PC-3 (cell line): Measurements from ENCODE around the gene NACC1. TPM values are rescaled to one million over a fixed set of nuclear protein-coding genes. Genes with fewer than 3 reads are reported as not detected.

ENCODE experiments used
- ATAC-seq: fragments of 200-7000 bp; cut with Tn5 transposase; 2 replicates; pipeline ENCODE4 v1.9.1; 2020; ENCODE audit warnings: mild to moderate bottlenecking, moderate library complexity
- BruUV-seq: library from RNA; stranded (reverse); fragments of 400-500 nt; replicated peaks from 2 replicates; lab custom pipeline; 2021; lab: Mats Ljungman, UMichigan
- CTCF ChIA-PET: fragments of 300-600 bp; sonication (Branson Sonifier 250); formaldehyde crosslinking; loops from one replicate; lab custom pipeline; 2022; ENCODE audit warnings: antibody characterized with exemption; lab: Charles Lee
- POLR2A ChIA-PET: fragments of 300-600 bp; sonication (Branson Sonifier 250); formaldehyde crosslinking; loops from one replicate; lab custom pipeline; 2022; ENCODE audit warnings: antibody characterized with exemption; ENCODE audit not compliant: unreplicated experiment; lab: Charles Lee
- DNase-seq: peaks from one replicate; pipeline ENCODE4 v3.0.0-alpha.2; 2015
- H2AFZ ChIP-seq: fragments of 300-600 bp; sonication (generic); 2 replicates; pipeline ENCODE4 v1.6.0; 2016; ENCODE audit warnings: antibody characterized with exemption, low read length
- H3F3A ChIP-seq: fragments of 300-600 bp; sonication (generic); one replicate; pipeline ENCODE4 v1.6.0; 2017; ENCODE audit warnings: antibody characterized with exemption, low read length, control low read depth, mild to moderate bottlenecking; ENCODE audit not compliant: unreplicated experiment
- H3K27ac ChIP-seq: fragments of 300-600 bp; sonication (generic); 2 replicates; pipeline ENCODE4 v1.5.1; 2016; ENCODE audit warnings: mild to moderate bottlenecking, low read length
- H3K27me3 ChIP-seq: fragments of 300-600 bp; sonication (generic); 2 replicates; pipeline ENCODE4 v1.6.1; 2016; ENCODE audit warnings: low read length, mixed read lengths
- H3K36me3 ChIP-seq: fragments of 300-600 bp; sonication (generic); 2 replicates; pipeline ENCODE4 v1.6.1; 2016; ENCODE audit warnings: low read depth, mixed run types, low read length, mixed read lengths
- H3K4me1 ChIP-seq: fragments of 300-600 bp; sonication (generic); 2 replicates; pipeline ENCODE4 v1.5.1; 2016; ENCODE audit warnings: low read length; ENCODE audit not compliant: insufficient read depth
- H3K4me2 ChIP-seq: fragments of 300-600 bp; sonication (generic); 2 replicates; pipeline ENCODE4 v1.6.0; 2016; ENCODE audit warnings: low read length
- H3K4me3 ChIP-seq: fragments of 300-600 bp; sonication (generic); 2 replicates; pipeline ENCODE4 v1.5.1; 2016; ENCODE audit warnings: mild to moderate bottlenecking, low read length, mixed read lengths
- H3K79me2 ChIP-seq: fragments of 300-600 bp; sonication (generic); 2 replicates; pipeline ENCODE4 v1.6.1; 2017; ENCODE audit warnings: low read length, mixed read lengths
- H3K9ac ChIP-seq: fragments of 300-600 bp; sonication (generic); 2 replicates; pipeline ENCODE4 v1.6.0; 2016; ENCODE audit warnings: mild to moderate bottlenecking, low read length
- H3K9me2 ChIP-seq: fragments of 300-600 bp; sonication (generic); replicated peaks from 2 replicates; pipeline ENCODE4 v1.6.1; 2016; ENCODE audit warnings: mixed run types, low read length, mixed read lengths
- H3K9me3 ChIP-seq: fragments of 300-600 bp; sonication (generic); 2 replicates; pipeline ENCODE4 v1.6.1; 2016; ENCODE audit warnings: low read length, mixed read lengths
- H4K20me1 ChIP-seq: fragments of 300-600 bp; sonication (generic); 2 replicates; pipeline ENCODE4 v1.6.1; 2016; ENCODE audit warnings: low read length, mixed read lengths
- EZH2 ChIP-seq: fragments of 300-600 bp; sonication (generic); IDR thresholded peaks from one replicate; pipeline ENCODE4 v1.6.1; 2017; ENCODE audit warnings: antibody characterized with exemption, mild to moderate bottlenecking, low read length; ENCODE audit not compliant: unreplicated experiment
- EZH2phosphoT487 ChIP-seq: fragments of 300-600 bp; sonication (generic); IDR thresholded peaks from 2 replicates; pipeline ENCODE4 v1.6.1; 2018; ENCODE audit warnings: mild to moderate bottlenecking, antibody characterized with exemption, low read length, borderline replicate concordance
- intact Hi-C: fragments of 100-400 bp; cut with micrococcal nuclease; formaldehyde crosslinking; loops from 2 replicates; pipeline ENCODE4 v1.9.0; 2023
- total RNA-seq: library from RNA; depleted of rRNA; stranded (reverse); fragments of >200 nt; gene quantifications from 2 replicates; pipeline ENCODE4 v1.2.3, GENCODE V29; 2014
- TF ChIP-seq, protein P1 (sequence below): fragments of 300-600 bp; sonication (generic); conservative IDR thresholded peaks from 2 replicates; pipeline ENCODE4 v1.5.1; 2017; ENCODE audit warnings: antibody characterized with exemption, low read depth, mild to moderate bottlenecking, low read length

Gene NACC1
- total RNA-seq, 1 experiment from 2014 or later = 266 TPM

DNA sequence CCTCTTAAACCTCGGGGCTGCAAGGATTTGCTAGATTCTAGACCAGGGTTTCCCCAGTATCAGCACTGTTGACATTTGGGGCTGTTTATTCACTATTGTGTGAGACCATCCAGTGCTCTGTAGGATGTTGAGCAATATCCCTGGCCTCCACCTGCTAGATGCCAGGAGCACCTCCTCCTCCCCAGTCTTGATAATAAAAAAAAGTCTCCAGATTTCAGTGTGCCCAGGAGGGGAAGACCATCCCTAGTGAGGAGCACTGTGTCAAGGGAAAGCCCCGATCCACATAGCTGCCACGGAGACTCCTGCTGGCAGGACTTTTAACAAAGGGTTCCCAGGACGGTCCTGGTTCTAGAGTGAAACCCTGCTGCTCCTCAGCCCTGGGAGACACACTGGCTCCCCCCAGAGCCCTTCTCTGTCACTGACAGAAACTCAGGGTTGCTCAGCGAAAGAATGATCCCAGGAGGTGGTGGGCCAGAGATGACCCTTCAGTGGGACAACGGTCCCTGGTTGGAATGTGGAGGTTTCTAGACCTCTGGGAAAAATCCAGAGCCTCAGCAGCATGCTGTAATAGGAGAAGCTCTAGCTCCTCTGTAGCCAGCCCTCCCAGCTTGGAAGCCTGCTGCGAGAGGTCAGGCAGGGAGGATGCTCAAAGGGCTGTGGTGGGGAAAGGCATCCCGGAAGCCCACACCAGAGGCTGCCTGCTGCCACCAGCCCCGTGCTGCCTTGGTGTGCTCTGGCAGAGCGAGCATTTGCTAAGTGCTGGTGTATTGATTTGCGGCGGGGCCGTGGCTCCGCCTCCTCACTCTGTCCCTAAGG lies 35.7 kb upstream of the NACC1 start:
- H3K4me1 ChIP-seq = peaks cover 6% of the 10 kb centered on the region
- H3K9me2 ChIP-seq = no peaks in the 10 kb centered on the region
- H3K4me2 ChIP-seq = no peak overlapping the region
- intact Hi-C loops = no loop called here
- ChIA-PET CTCF (interaction anchor here (0.5 kb wide), 1 partner anchor 196 kb away, joined by 3 read pairs; no protein-coding TSS in a partner anchor), POLR2A (no interaction called here)
- no peaks in the 10 kb centered on the region for H3K9me3 ChIP-seq
- BruUV-seq = no TSS peak
- no peak overlapping the region for H3K4me3 ChIP-seq
- H3K27me3 ChIP-seq = no peaks in the 10 kb centered on the region
- H3K36me3 ChIP-seq = peaks cover 25% of the 10 kb centered on the region; the same call in 1 of the 2 replicates
- no peak overlapping the region for H3K9ac ChIP-seq
- DNase-seq (peak; percentile 39), ATAC-seq (peak; percentile 36)
- TF ChIP-seq EZH2 (no peak), EZH2phosphoT487 (no peak)
- TF ChIP-seq, protein P1, sequence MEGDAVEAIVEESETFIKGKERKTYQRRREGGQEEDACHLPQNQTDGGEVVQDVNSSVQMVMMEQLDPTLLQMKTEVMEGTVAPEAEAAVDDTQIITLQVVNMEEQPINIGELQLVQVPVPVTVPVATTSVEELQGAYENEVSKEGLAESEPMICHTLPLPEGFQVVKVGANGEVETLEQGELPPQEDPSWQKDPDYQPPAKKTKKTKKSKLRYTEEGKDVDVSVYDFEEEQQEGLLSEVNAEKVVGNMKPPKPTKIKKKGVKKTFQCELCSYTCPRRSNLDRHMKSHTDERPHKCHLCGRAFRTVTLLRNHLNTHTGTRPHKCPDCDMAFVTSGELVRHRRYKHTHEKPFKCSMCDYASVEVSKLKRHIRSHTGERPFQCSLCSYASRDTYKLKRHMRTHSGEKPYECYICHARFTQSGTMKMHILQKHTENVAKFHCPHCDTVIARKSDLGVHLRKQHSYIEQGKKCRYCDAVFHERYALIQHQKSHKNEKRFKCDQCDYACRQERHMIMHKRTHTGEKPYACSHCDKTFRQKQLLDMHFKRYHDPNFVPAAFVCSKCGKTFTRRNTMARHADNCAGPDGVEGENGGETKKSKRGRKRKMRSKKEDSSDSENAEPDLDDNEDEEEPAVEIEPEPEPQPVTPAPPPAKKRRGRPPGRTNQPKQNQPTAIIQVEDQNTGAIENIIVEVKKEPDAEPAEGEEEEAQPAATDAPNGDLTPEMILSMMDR = peak; percentile 50
- no peaks in the 10 kb centered on the region for H4K20me1 ChIP-seq
- no peaks in the 10 kb centered on the region for H3F3A ChIP-seq
- H3K79me2 ChIP-seq = no peaks in the 10 kb centered on the region
- no peak overlapping the region for H2AFZ ChIP-seq
- H3K27ac ChIP-seq = no peak overlapping the region

DNA sequence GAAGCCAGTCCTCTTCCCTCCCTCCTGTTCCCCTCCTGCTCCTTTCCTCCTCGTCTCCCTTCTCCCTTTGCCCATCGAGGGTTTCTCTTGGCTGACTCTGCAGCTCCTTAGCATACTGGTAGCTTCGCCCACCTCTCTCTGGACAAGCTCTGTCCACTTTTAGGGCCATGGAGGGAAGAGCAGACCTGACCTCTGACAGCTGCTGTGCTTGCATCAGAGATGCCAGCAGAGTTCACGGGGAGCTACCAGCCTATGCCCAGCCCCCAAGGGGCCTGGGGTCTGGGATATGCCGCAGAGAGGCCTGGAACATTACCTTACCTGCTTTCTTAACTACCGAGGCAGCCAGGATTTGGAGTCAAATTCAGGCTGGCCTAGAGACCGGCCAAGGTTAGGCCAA lies 35.1 kb upstream of the NACC1 start:
- Histone ChIP-seq H3K9me2 (no peaks in the 10 kb centered on the region), H3K4me1 (peaks cover 6% of the 10 kb centered on the region), H4K20me1 (no peaks in the 10 kb centered on the region), H3F3A (no peaks in the 10 kb centered on the region), H3K9ac (no peak overlapping the region), H3K36me3 (peaks cover 25% of the 10 kb centered on the region; the same call in 1 of the 2 replicates), H2AFZ (no peak overlapping the region), H3K79me2 (no peaks in the 10 kb centered on the region), H3K27ac (no peak overlapping the region), H3K27me3 (no peaks in the 10 kb centered on the region), H3K4me2 (no peak overlapping the region), H3K4me3 (no peak overlapping the region), H3K9me3 (no peaks in the 10 kb centered on the region)
- BruUV-seq = no TSS peak
- no peak for DNase-seq
- ATAC-seq = no peak
- POLR2A ChIA-PET = no interaction called here
- intact Hi-C loops = no loop called here
- no peak for TF ChIP-seq EZH2phosphoT487
- TF ChIP-seq EZH2 = no peak
- TF ChIP-seq, protein P1 = no peak
- CTCF ChIA-PET = interaction anchor here (0.5 kb wide), 1 partner anchor 195 kb away, joined by 3 read pairs; no protein-coding TSS in a partner anchor

DNA sequence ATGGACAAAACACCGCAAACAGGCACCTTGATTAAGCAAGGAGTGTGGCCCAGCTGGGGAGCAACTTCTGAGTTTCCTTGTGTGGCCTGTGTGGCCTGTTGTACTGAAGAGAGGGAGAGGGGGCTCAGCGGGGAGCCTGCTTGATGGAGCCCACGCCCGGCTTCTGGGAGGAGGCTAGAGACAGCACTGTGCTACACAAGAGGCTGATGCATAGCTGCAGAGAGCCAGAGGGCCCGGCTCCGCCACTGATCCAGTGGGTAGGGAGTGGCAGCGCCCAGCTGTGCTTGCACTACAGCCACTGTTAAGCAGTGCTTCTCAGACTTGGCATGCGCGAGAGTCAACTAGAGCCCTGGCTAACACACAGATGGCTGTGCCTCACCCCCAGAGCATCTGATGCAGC lies 34.4 kb upstream of the NACC1 start:
- no peak overlapping the region for H3K4me2 ChIP-seq
- H3K9ac ChIP-seq = no peak overlapping the region
- H2AFZ ChIP-seq = no peak overlapping the region
- TF ChIP-seq, protein P1 = no peak
- TF ChIP-seq EZH2phosphoT487 = no peak
- no peak for TF ChIP-seq EZH2
- peaks cover 21% of the 10 kb centered on the region; the same call in 1 of the 2 replicates for H3K36me3 ChIP-seq
- H3K4me3 ChIP-seq = no peak overlapping the region
- H4K20me1 ChIP-seq = no peaks in the 10 kb centered on the region
- H3F3A ChIP-seq = no peaks in the 10 kb centered on the region
- H3K79me2 ChIP-seq = no peaks in the 10 kb centered on the region
- ChIA-PET CTCF (no interaction called here), POLR2A (no interaction called here)
- no peaks in the 10 kb centered on the region for H3K27me3 ChIP-seq
- no peaks in the 10 kb centered on the region for H3K9me3 ChIP-seq
- peaks cover 6% of the 10 kb centered on the region for H3K4me1 ChIP-seq
- no peaks in the 10 kb centered on the region for H3K9me2 ChIP-seq
- no peak for ATAC-seq
- no peak for DNase-seq
- intact Hi-C loops = no loop called here
- no TSS peak for BruUV-seq
- no peak overlapping the region for H3K27ac ChIP-seq
